Urothelium cell line (cell line): ENCODE data around the gene ABTB2.
"Not testable (repeated sequence)": the region's sequence is repeated elsewhere in the genome, so short reads cannot be mapped to it uniquely, and the experiment has no call there.

Experiments
- DNase-seq: peaks from one replicate; pipeline ENCODE4 v3.0.0; 2011; ENCODE audit warnings: low spot score, mixed read lengths
- FAIRE-seq: peaks from 2 replicates; lab custom pipeline; 2011; peaks lifted over from hg19 to GRCh38; lab: Jason Lieb, UNC

Gene ABTB2

DNA sequence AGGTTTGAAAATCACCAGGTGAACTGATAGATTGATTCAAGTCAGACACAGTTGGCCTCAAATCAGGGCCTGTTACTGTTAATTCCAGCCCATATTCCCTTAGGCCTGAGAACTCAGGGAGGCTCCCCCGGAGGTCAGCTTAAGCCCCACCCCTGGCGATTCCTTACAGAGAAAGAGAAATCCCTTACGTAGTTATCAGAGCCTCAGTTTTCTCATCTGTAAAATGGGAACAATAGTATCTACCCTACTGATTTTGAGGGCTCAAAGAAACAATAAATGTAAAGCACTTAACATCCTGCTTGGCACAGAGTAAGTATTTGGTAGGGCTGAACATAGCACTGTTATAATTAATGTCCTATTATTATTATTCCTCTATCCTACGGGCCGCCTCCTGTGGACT, 158.3 kb downstream of the ABTB2 start:
- FAIRE-seq (no peak), DNase-seq (no peak)

DNA sequence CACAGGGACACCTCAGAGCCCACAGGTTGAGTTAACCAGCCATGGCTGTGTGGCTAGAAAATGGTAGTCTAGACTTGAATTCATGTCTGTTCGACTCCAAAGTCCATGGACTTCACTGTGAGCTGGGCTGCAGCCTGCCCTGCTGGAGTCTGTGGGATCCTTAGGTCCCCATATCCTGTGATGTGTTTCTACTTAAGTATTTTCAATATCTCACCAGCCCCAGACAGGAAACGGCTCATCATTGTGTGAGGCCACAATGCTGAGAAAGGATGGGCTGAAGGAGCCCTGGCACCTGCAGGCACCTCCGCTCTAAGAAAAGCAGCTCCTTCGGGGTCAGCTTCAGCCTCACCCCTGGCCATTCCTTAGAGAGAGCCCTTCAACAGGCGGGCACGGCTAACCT, 159.3 kb downstream of the ABTB2 start:
- FAIRE-seq (no peak), DNase-seq (no peak)

DNA sequence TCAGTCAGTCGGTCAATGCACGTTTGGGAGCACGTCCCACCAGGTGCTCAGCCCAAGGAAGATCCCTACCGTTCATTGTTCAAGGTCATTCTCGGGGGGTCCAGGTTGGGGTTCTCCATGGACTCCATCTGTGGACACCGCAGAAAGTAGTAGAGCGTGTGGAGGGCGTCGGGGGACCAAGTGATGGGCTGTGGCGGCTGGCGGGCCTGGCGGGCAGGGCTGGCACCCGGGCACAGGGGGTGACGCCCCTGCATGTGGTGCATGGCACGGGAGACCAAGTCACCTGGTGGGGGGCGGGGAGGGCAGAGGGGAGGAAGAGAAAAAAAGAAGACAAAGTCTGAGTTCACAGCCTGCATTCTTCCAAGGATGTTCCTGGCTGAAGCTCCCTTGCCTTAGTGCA, 160.6 kb downstream of the ABTB2 start:
- FAIRE-seq = no peak
- DNase-seq = no peak

DNA sequence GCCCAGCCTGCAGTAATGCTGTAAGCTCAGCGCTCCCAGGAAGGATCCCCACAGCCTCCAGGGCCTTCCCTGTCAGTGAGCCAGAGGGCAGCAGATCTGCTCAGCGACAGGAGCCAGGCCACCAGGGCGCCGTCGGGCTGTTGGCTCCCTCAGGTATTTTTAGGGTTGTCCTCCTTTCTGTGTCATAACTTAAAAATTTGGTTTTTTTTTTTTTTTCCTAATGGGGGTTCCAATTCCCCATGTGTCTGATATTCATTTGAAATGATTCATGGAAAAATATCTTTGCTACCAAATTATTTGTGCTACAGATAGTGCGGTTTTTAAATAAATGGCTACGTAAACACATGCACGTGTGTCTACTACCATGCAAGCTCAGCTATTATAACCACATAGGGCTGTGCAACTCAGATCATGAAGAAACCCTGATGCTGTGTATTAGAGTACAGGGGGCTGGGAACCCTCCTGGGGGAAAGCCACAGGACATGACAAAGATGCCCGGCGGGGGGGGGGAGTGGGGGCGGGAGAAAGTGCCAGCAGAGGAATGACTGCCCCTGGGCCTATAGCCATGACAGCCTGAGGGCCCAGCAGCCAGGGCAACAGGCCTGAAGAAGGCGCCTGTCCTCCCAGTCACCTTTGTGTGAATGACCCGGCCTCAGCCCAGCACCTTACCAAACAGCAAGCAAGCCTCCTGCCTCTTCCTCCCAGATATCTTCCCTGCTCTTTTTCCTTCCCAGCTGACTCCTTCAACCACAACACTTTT, 163.1 kb downstream of the ABTB2 start:
- no peak for FAIRE-seq
- DNase-seq = peak; percentile 72

DNA sequence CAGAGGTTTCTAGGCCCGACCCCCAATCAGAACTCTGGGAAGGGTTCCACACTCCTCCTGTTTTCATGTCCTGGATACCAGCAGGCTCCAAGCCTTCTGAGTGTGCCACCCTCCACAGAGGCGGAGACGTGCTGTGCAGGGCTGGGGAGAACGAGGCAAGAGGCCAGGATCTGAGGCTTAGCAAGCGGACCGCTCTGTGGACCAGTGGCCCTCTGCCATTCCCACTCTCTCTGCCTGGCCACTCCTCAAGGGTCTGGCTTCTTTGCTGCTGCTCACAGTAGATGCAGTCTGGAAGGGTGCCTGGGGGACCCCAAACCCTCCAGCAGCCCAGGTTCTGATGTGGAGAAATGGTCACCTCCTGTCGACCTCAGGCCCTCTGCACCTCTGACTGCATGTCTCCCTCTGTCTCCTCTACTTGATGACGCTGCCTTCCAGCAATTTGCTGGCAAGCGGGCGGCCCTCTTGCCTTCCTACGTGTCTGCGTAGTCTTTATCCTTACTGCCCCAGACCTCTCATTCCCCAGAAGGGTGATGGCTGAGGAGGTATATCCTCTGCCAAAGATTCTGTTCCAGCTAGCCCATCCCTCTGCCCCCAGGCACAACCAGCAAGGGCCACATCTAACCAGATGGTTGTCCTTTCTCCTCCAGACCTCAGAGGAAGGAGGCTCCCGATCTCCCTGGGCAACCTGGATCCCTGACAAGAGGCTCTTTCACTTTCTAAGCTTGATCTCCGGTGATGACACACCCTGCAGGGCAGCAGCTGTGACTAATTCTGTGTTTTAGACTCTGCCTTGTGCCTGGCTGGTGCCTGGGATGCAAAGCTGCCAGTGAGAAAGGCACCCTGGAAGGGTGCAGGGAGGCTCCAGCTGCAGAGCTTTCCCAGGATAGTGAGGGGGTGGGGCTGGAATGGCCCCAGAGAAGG, 165.1 kb downstream of the ABTB2 start:
- DNase-seq (peak; percentile 92), FAIRE-seq (peak; percentile 92)

DNA sequence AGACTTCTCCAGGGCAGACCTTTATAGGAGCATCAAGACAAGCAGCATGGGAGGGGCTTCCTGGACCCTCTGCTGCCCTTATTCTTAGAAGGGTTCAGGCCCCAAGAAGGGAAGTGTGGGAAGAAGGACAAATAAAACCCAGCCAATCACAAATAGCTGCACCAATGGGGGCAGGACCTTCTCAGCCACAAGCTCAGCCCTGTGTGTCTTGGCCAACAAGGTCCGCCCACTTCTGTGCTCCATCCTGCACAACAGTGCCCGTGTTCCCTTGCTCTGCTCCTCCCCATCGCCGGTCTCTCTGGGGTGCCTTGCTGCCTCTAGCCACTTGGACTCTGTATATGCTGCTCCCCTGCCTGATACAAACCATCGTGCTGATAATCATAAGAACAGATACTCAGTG, 166.2 kb downstream of the ABTB2 start:
- FAIRE-seq (no peak), DNase-seq (no peak)

DNA sequence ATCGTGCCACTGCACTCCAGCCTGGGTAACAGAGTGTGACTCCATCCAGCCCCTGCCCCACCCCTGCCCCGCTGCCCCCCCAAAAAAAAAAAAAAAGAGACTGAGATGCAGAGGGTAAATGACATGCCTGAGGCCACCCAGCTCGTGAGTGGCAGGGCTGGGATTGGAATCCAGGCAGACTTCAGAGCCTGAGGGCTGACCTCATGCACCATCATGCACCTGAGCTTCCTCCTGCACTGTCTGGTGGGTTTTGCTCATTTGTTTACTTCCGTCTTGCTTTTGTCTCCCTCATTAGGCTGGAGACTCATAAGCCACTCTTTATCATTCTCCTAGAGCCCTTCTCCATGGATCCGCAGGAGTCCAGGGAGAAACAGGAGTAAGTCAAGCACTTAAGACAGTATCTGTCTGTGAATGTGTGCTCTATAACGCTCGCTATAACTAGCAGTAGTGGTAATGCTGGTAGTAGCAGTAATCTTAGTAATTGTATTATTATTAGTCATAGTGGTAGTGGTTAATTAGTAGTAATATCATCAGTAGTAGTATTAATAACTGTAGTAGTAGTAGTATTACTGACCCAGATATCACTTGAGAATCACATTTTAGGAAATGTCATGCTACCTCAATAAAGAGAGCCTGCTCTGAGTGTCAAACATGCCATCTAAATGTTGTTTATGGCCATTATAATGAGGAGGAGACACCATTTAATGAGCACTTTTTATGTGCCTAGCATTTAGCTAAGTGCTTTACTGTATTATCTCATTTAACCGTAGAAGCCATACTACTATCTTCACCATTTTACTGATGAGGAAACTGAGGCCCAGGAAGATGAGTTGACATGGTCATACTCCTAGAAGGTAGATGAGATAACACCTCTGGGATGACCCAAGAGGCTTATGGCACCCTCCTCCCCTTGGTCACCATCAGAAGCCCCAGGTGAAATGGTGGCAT, 167.3 kb downstream of the ABTB2 start:
- DNase-seq (no peak), FAIRE-seq (no peak)

DNA sequence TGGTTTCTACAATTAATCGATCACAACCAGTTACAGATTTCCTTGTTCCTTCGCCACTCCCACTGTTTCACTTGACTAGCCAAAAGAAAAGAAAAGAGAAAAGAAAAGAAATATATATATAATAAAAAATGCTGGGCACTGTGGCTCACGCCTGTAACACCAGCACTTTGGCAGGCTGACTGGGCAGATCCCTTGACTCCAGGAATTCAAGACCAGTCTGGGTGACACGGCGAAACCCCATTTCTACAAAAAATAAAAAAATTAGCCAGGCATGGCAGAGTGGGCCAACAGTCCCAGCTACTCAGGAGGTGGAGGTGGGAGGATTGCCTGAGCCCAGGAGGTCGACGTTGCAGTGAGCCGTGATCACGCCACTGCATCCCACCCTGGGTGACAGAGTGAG, 168.6 kb downstream of the ABTB2 start:
- FAIRE-seq = no peak

DNA sequence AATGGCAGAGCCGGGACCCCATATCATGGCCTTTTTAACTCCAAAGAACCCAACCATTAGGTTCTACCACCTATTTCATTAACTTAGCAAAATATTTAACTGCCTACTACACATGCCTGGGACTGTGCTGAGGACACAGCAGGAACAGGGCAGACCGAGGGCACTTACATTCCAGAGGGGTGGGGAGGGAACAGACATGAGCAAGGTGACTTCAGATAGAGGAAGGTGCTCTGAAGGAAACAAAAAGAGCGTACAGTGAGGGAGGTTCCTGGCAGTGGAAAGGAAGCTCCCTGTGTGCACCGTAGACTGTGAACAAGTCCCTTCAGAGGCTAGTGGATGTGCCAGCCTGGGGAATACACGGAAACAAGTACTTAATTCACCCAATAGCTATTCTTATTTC, 169.6 kb downstream of the ABTB2 start:
- FAIRE-seq (no peak), DNase-seq (no peak)

More for the DNA sequence above, 168.6 kb downstream of the ABTB2 start:
- DNase-seq = no peak

DNA sequence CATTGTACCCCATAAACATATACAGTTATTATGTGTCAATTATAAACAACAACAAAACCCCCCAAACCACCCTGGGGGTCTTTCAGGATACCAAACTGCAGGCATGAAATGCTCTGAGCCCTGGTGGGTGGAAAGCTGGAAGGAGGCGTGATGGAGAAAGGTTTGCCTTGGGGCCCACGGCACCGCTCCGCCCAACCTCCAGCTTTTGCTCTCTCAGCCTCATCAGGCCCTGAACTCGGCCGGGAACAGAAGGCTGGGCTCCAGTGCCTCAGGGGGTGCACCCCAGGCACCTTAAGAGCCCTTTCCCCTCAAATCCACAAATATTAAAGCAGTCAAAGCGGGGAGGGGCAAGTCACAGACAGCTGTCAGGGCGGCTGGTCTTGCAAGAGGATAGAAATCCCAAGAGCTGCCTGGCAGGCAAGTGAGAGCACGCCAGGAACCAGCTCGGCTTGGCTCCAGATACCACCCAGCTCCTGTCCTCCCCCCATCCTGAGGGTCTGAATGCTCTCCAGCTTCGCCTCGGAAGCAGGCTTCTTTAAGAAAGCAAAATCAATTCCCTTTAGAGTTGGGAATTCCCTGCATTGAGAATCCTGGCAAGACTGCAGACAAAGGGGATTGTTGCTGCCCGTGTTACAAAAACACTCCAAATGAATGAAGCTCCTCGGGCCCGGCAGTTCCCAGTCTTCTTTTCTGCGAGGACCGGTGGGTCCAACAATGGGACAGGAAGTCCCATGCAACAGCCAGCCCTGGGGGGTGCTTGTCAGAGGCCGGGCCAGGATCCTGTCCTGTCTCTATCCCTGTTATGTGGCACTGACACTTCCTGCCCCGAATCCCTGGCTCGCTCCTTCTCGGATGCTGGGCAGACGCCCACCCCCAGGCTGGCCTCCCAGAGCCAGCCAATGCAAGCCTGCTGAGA, 171.6 kb downstream of the ABTB2 start:
- FAIRE-seq (no peak), DNase-seq (no peak)

DNA sequence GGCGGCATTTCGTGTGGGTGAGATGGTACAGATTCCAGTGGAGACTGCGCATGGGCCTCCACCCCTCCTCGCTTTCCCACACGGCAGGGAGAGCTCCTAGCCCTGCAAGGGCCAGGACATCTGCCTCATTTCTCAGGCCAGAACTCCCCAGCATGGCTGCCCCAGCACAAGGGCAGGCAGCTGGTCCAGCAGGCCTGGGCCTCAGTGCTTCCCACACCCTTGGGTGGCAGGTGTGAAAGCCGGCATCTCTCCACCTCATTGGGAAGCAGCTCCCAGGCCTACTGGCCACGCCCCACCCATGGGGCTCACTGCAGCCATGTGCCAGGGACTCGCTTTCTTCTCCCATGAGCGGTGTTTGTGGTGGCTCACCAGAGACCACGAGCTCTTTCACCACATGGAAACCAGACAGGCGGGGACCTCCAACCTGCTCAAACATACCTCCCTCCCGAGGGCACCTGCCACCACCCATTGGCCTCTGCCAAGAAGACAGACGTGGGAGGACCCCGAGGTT, 173.2 kb downstream of the ABTB2 start:
- DNase-seq = no peak
- no peak for FAIRE-seq

DNA sequence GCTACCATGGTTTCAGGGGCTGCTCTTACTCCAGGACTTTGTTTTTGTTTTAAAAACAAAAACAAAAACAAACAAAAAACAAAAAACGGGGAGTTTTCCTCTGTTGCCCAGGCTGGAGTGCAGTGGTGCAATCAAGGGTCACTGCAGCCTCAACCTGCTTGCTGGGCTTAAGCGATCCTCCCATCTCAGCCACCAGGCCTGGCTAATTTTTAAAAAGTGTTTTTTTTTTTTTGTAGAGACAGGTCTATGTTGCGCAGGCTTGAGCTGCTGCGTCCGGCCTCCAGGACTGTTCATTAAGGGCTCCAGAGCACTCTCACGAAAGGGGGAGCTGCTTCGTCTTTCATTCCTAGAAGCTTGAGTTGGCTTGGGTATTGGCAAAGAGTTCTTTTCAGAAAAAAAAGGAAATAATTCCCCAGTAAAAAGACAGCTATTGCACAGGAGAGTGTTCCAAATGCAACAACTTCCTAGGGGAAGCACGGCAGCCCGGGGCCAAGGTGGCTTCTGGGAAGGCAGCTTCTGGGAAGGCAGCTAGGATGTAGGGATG, 173.9 kb downstream of the ABTB2 start:
- no peak for DNase-seq

DNA sequence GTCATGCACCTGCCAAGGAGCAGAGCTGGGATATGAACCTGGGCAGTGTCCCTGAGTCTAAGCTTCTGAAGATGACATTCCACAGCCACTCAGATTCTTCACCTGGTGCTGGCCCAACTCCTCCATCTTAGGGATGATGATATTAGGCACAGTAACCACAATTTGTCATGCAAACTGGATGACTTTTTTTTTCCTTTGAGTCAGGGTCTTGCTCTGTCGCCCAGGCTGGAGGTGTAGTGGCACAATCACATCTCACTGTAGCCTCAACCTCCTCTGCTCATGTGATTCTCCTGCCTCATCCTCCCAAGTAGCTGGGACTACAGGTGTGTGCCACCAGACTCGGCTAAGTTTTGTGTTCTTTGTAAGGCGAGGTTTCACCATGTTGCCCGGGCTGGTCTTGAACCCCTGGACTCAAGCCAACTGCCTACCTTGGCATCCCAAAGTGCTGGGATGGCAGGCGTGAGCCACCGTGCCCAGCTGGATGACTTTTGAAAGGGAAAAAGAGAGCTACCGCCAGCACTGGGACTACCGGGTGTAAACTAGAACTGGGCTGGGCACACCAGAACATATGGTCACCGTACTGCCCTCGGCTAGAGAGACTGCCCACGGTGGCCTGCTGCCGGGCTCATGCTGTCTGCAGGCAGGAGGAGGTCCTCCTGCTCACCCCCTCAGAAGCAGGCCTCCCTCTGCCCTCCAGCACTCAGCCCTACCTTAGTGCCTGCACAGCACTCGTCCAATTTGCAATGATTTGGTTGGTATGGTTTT, 174.7 kb downstream of the ABTB2 start:
- DNase-seq = no peak
- no peak for FAIRE-seq

More for the DNA sequence above, 173.9 kb downstream of the ABTB2 start:
- FAIRE-seq = no peak

DNA sequence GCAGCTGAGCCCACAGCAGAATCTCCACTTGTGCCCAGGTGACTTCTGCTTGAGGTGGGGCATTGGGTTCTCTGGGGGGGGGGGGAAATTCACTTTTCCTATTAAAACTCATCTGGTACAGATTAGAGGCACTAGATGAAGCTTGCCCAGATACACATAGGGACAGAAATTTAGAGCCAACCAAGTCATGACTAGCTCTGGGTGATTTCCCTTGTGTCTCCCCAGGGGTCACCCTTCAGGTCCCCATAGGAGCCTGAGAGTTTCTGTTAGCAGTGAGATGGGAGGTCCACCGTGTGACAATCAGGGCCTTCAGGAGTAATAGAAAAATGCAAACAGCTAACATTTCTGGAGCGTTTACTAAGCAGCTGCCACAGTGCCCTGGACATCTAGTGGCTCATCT, 175.4 kb downstream of the ABTB2 start:
- no peak for DNase-seq
- FAIRE-seq = no peak

DNA sequence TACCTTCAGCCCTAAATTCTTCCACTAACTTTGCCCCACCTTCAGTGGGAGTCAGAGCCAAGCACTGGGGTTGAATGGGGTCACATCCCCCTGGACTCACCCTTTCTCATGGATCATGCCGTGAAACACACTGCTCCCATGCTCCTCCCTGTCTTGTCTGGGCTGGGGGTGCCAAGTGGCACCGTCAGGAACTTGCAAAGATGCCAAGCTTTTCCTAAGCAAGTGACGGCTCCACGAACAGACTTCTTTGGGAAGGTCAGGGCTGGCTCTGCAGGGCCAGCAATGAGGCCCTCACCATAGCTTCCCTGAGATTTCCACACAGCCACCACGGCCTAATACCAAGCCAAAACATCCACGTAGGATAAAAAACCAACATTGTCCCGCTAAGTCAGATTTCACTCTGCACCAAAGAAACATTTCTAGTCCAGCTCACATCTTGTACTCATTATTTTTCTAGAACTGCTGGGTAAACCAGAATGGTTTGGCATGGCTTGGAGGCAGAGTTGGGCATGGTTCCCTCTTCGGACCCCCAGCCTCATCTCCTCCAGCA, 175.9 kb downstream of the ABTB2 start:
- no peak for FAIRE-seq
- no peak for DNase-seq

DNA sequence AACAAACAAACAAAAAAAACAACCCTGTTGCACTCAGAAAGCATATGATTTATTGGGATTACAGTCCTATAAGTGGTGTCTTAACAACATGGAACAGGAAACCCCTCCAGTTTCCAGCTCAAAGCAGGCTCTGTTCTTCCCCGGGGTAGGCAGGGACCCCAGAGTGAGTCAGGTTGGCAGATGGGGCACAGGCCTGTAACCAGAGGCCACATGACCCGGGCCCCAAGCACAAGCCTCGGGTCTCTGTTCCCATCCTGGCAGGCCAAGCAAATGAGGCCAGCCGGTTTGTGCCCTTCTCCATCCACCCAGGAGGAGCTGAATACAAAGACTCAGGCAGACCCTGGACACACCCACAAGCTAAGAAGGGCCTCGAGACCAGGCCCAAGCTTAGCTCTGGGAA, 176.6 kb downstream of the ABTB2 start:
- no peak for DNase-seq
- FAIRE-seq = no peak

DNA sequence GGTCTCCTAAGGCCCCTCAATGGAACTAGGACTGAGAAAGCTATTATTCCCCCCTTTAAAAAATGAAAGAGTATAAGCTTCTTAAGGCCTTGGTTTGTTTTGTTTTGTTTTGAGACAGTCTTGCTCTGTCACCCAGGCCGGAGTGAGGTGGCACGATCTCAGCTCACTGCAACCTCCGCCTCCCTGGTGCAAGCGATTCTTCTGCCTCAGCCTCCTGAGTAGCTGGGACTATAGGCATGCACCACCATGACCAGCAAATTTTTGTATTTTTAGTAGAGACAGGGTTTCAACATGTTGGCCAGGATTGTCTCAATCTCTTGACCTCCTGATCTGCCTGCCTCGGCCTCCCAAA, 177.0 kb downstream of the ABTB2 start:
- not testable (repeated sequence) for DNase-seq, FAIRE-seq

DNA sequence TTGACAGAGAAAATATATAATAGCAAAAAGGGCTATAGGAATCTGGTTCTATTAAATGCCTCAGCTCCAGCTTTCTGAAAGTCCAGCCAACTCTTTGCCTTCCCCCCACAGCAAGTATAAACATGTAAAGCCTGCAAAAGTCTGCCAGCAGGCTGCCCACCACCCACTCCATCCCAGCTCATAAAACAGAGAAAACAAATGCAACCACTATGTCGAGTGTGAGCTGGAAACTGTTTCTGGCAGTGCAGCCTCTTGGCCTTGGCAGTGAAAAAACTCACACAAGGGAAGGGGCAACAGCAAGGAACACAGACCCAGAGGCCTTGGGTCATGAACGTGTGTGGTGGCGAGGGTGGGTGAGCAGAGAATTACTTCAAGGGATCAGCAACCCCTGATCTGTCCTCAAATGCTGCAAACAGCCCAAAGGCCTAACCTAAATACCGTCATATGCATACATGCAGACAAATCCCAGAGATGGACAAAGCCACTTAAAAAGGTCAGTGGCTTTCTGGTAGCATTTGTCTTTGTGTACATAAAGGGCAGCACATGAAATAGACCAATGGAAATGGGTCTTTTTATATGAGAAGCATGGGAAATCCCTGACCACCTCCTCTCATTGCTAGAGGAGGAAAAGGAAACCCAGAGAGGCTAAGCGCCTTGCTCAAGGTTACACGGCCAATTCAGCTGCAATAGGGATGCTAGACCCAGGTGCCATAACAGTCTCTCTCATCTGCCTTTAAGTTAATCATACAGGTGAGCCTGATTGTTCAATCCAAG, 177.6 kb downstream of the ABTB2 start:
- FAIRE-seq = no peak

More for the DNA sequence above, 177.6 kb downstream of the ABTB2 start:
- DNase-seq = no peak
